IMR-90 (cell line): ENCODE measurements around the gene GPR139. TPM values are rescaled to one million over a fixed set of nuclear protein-coding genes. Genes with fewer than 3 reads are reported as not detected.

Experiments used
- ATAC-seq: fragments of 200-7000 bp; cut with Tn5 transposase; 2 replicates; pipeline ENCODE4 v1.9.1; 2020; ENCODE audit warnings: low read depth, mild to moderate bottlenecking, moderate library complexity
- BruUV-seq: library from RNA; stranded (reverse); fragments of 400-500 nt; replicated peaks from 2 replicates; lab custom pipeline; 2021; lab: Mats Ljungman, UMichigan
- CTCF ChIA-PET: fragments of 300-600 bp; formaldehyde crosslinking; extraction: SDS; loops from one replicate; lab custom pipeline; 2021; ENCODE audit warnings: antibody characterized with exemption; lab: Yijun Ruan, JAX
- POLR2A ChIA-PET: fragments of 300-600 bp; sonication (Branson Sonifier 250); formaldehyde crosslinking; loops from one replicate; lab custom pipeline; 2022; ENCODE audit warnings: antibody characterized with exemption; ENCODE audit not compliant: unreplicated experiment; lab: Charles Lee
- DNase-seq: peaks from one replicate; pipeline ENCODE4 v3.0.0; 2013
- H2AFZ ChIP-seq: replicated peaks from 2 replicates; pipeline ENCODE3; 2013; ENCODE audit warnings: low read length, mild to moderate bottlenecking; ENCODE audit not compliant: poor library complexity
- H2AK5ac ChIP-seq: 2 replicates; pipeline ENCODE4 v1.6.1; 2013; ENCODE audit warnings: low read depth, low read length, inconsistent platforms
- H2AK9ac ChIP-seq: replicated peaks from 2 replicates; pipeline ENCODE3; 2013; ENCODE audit warnings: mild to moderate bottlenecking, low read depth, low read length, moderate library complexity; ENCODE audit not compliant: poor library complexity
- H2BK120ac ChIP-seq: 2 replicates; pipeline ENCODE4 v1.6.1; 2013; ENCODE audit warnings: low read depth, low read length, inconsistent platforms
- H2BK15ac ChIP-seq: 3 replicates; pipeline ENCODE4 v1.6.1; 2013; ENCODE audit warnings: low read depth, low read length, inconsistent platforms
- H2BK20ac ChIP-seq: 2 replicates; pipeline ENCODE4 v1.6.1; 2013; ENCODE audit warnings: low read depth, mild to moderate bottlenecking, inconsistent platforms, low read length, moderate library complexity
- H2BK5ac ChIP-seq: 2 replicates; pipeline ENCODE4 v1.6.1; 2013; ENCODE audit warnings: mild to moderate bottlenecking, low read depth, low read length, inconsistent platforms; ENCODE audit not compliant: poor library complexity, severe bottlenecking
- H3K14ac ChIP-seq: replicated peaks from 2 replicates; pipeline ENCODE4 v1.6.1; 2013; ENCODE audit warnings: low read depth, low read length, inconsistent platforms
- H3K18ac ChIP-seq: 2 replicates; pipeline ENCODE4 v1.6.1; 2013; ENCODE audit warnings: low read depth, low read length, control low read depth
- H3K23ac ChIP-seq: 2 replicates; pipeline ENCODE4 v1.6.1; 2013; ENCODE audit warnings: low read depth, low read length, inconsistent platforms
- H3K27ac ChIP-seq: 2 replicates; pipeline ENCODE4 v1.5.1; 2013; ENCODE audit warnings: mild to moderate bottlenecking, control low read depth, low read length; ENCODE audit not compliant: insufficient read depth
- H3K27me3 ChIP-seq: 2 replicates; pipeline ENCODE4 v1.6.1; 2013; ENCODE audit warnings: low read length; ENCODE audit not compliant: control insufficient read depth, insufficient read depth
- H3K36me3 ChIP-seq: 2 replicates; pipeline ENCODE4 v1.6.1; 2013; ENCODE audit warnings: low read length, mixed read lengths; ENCODE audit not compliant: control insufficient read depth, insufficient read depth
- H3K4ac ChIP-seq: 2 replicates; pipeline ENCODE4 v1.6.1; 2013; ENCODE audit warnings: low read depth, low read length, inconsistent platforms
- H3K4me1 ChIP-seq: 2 replicates; pipeline ENCODE4 v1.6.1; 2013; ENCODE audit warnings: low read length, mixed read lengths; ENCODE audit not compliant: control insufficient read depth, insufficient read depth
- H3K4me2 ChIP-seq: 2 replicates; pipeline ENCODE4 v1.6.1; 2013; ENCODE audit warnings: low read depth, mild to moderate bottlenecking, control low read depth, low read length, moderate library complexity
- H3K4me3 ChIP-seq: 2 replicates; pipeline ENCODE4 v1.5.1; 2013; ENCODE audit warnings: low read depth, mild to moderate bottlenecking, control low read depth, low read length, moderate library complexity; ENCODE audit not compliant: insufficient read depth
- H3K56ac ChIP-seq: 2 replicates; pipeline ENCODE4 v1.6.1; 2013; ENCODE audit warnings: low read length, inconsistent platforms; ENCODE audit not compliant: insufficient read depth; ENCODE audit errors: extremely low read depth
- H3K79me1 ChIP-seq, 2 experiments: 2 replicates each; pipeline ENCODE4 v1.6.1; 2013; ENCODE audit warnings: low read length in 2 of 2, inconsistent platforms in 1 of 2, low read depth in 1 of 2
- H3K9ac ChIP-seq: 2 replicates; pipeline ENCODE4 v1.6.1; 2013; ENCODE audit warnings: low read depth, low read length, control low read depth
- H3K9me1 ChIP-seq: 2 replicates; pipeline ENCODE4 v1.6.1; 2013; ENCODE audit warnings: low read length, inconsistent platforms; ENCODE audit not compliant: insufficient read depth
- H3K9me3 ChIP-seq: 2 replicates; pipeline ENCODE4 v1.6.1; 2013; ENCODE audit warnings: low read length; ENCODE audit not compliant: control insufficient read depth, insufficient read depth
- H4K20me1 ChIP-seq: 2 replicates; pipeline ENCODE4 v1.6.1; 2013; ENCODE audit warnings: low read length, inconsistent platforms; ENCODE audit not compliant: insufficient read depth
- H4K5ac ChIP-seq: 2 replicates; pipeline ENCODE4 v1.6.1; 2013; ENCODE audit warnings: mild to moderate bottlenecking, low read depth, low read length, control low read depth
- H4K8ac ChIP-seq, 2 experiments: 2 replicates each; pipeline ENCODE4 v1.6.1; 2013; ENCODE audit warnings: low read depth in 2 of 2, low read length in 2 of 2, control low read depth in 1 of 2, inconsistent platforms in 1 of 2
- H4K91ac ChIP-seq: 2 replicates; pipeline ENCODE4 v1.6.1; 2013; ENCODE audit warnings: low read depth, low read length, inconsistent platforms; ENCODE audit not compliant: insufficient read depth
- BHLHE40 ChIP-seq: fragments of 150-350 bp; IDR thresholded peaks from 2 replicates; pipeline ENCODE4 v1.6.1; 2016; ENCODE audit warnings: mild to moderate bottlenecking, low read depth, low read length
- CEBPB ChIP-seq: IDR thresholded peaks from 2 replicates; pipeline ENCODE4 v1.6.1; 2012; ENCODE audit warnings: low read depth, low read length, improper control_type of control experiment
- CHD1 ChIP-seq: IDR thresholded peaks from 2 replicates; pipeline ENCODE4 v1.6.1; 2012; ENCODE audit warnings: low read depth, low read length, improper control_type of control experiment
- FOS ChIP-seq: fragments of 150-350 bp; IDR thresholded peaks from 2 replicates; pipeline ENCODE4 v1.6.1; 2016; ENCODE audit warnings: low read depth, low read length
- MAFK ChIP-seq: IDR thresholded peaks from 2 replicates; pipeline ENCODE4 v1.6.1; 2012; ENCODE audit warnings: low read depth, low read length, improper control_type of control experiment
- MAZ ChIP-seq: IDR thresholded peaks from 2 replicates; pipeline ENCODE4 v1.6.1; 2012; ENCODE audit warnings: low read depth, mild to moderate bottlenecking, low read length, improper control_type of control experiment, moderate library complexity, borderline replicate concordance
- MXI1 ChIP-seq: IDR thresholded peaks from 2 replicates; pipeline ENCODE4 v1.6.1; 2012; ENCODE audit warnings: low read depth, mild to moderate bottlenecking, low read length, moderate library complexity, borderline replicate concordance
- POLR2A ChIP-seq: IDR thresholded peaks from 2 replicates; pipeline ENCODE4 v1.6.1; 2012; ENCODE audit warnings: mild to moderate bottlenecking, low read depth, low read length
- RAD21 ChIP-seq: IDR thresholded peaks from 2 replicates; pipeline ENCODE4 v1.6.1; 2012; ENCODE audit warnings: low read length, improper control_type of control experiment
- RCOR1 ChIP-seq: IDR thresholded peaks from 2 replicates; pipeline ENCODE4 v1.6.1; 2012; ENCODE audit warnings: mild to moderate bottlenecking, low read length, improper control_type of control experiment; ENCODE audit not compliant: insufficient replicate concordance
- RFX5 ChIP-seq: IDR thresholded peaks from 2 replicates; pipeline ENCODE4 v1.8.0; 2012; ENCODE audit warnings: low read depth, mild to moderate bottlenecking, low read length, moderate library complexity
- SMC3 ChIP-seq: fragments of 150-350 bp; IDR thresholded peaks from 2 replicates; pipeline ENCODE4 v1.6.1; 2016; ENCODE audit warnings: low read depth, mild to moderate bottlenecking, antibody characterized with exemption, low read length, moderate library complexity
- WGBS, 2 experiments: methylation state at CpG; one replicate each; pipeline versions ENCODE4 v1.1.5 to v1.1.7; 2013; ENCODE audit warnings: missing lambda C conversion rate in 2 of 2; ENCODE audit not compliant: insufficient read length in 1 of 2; ENCODE audit errors: extremely low coverage in 2 of 2; 5-methylcytosine and 5-hydroxymethylcytosine counted together
- dilution Hi-C: fragments of 300-500 bp; cut with HindIII; formaldehyde crosslinking; loops from one replicate; pipeline ENCODE4 v1.14.3; 2018; ENCODE audit warnings: low sequenced_read_pairs; ENCODE audit not compliant: unreplicated experiment
- in situ Hi-C: fragments of 300-500 bp; cut with MboI; formaldehyde crosslinking; loops from 3 replicates; pipeline ENCODE4 v1.14.3; 2019; ENCODE audit warnings: low sequenced_read_pairs, inconsistent platforms, mixed read lengths
- intact Hi-C: fragments of 100-400 bp; cut with micrococcal nuclease; formaldehyde crosslinking; loops from 2 replicates; pipeline ENCODE4 v1.10.0; 2022
- polyA plus RNA-seq, 3 experiments: library from polyadenylated mRNA; depleted of rRNA; stranded (reverse); fragments of >200 nt; gene quantifications; 2 replicates each; pipeline ENCODE4 v1.2.3, GENCODE V29; 2012; ENCODE audit warnings: low replicate concordance in 1 of 3
- total RNA-seq: library from RNA; depleted of rRNA; stranded (reverse); fragments of >200 nt; gene quantifications from 2 replicates; pipeline ENCODE4 v1.2.3, GENCODE V29; 2012
- TF ChIP-seq, protein P1 (sequence below): fragments of 150-350 bp; IDR thresholded peaks from 2 replicates; pipeline ENCODE4 v1.6.1; 2017; ENCODE audit warnings: mild to moderate bottlenecking, antibody characterized with exemption, low read length, low read depth
- TF ChIP-seq, protein P2 (sequence below): fragments of 150-350 bp; IDR thresholded peaks from 2 replicates; pipeline ENCODE4 v1.6.1; 2016; ENCODE audit warnings: low read depth, mild to moderate bottlenecking, low read length, moderate library complexity, borderline replicate concordance
- TF ChIP-seq, protein P3 (sequence below): conservative IDR thresholded peaks from 2 replicates; pipeline ENCODE4 v1.5.1; 2012; ENCODE audit warnings: mild to moderate bottlenecking, low read depth, low read length, improper control_type of control experiment

Gene GPR139
- total and polyA plus RNA-seq, 2 of the 4 experiments (the other 2 are of a cell fraction): not detected

DNA sequence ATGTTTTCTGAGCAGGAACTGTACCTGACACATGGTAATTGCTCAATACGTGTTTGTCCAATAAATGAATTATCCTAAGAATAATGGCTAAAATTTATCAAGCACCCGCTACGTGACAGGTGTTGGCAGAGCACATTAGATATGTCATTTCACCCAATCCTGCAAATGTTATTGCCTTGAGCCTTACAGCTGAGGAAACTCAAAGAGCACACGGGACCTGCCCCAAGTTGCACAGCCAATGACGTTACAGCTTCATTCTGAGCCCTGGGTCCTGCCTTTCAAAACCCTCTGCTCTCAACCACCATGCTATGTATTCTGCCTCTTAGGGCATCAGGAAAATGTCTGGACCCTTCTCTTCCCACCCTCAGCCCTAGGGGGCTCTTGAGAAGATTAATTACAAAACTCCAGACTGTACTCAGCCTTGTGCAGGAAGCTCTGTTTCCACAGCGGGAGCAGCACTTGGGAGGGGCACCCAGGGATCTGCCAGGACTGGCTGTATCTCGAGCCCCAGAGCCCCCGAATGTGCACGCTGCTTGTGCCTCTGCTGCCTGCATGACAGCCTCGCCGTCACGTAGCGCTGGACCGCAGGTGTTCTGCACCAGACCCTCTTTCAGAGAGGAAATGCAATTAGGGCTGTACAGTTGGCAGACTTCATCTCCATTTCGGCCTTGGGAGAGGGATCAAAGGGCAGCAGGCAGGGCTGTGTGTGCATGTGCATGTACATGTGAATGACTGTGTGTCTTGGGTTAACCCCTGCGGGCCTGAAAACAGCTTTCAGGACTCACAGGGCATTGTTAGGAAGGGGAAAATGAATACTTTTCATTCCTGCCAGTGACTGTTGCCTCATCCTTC is 71.6 kb downstream of the GPR139 start:
- H3K4me2 ChIP-seq: no peak overlapping the region
- H2AFZ ChIP-seq: no peak overlapping the region
- no TSS peak for BruUV-seq
- no peak overlapping the region for H2AK9ac ChIP-seq
- POLR2A ChIA-PET: no interaction called here
- no peaks in the 10 kb centered on the region for H3K9me1 ChIP-seq
- H3K79me1 ChIP-seq: no peaks in the 10 kb centered on the region
- H3K9ac ChIP-seq: no peak overlapping the region
- no peak overlapping the region for H3K14ac ChIP-seq
- H3K56ac ChIP-seq: no peak overlapping the region
- no peaks in the 10 kb centered on the region for H3K27me3 ChIP-seq
- H2BK20ac ChIP-seq: no peak overlapping the region
- no peak overlapping the region for H3K4me3 ChIP-seq
- H2BK15ac ChIP-seq: no peak overlapping the region
- DNase-seq (no peak), ATAC-seq (no peak)
- H3K36me3 ChIP-seq: no peaks in the 10 kb centered on the region
- WGBS, 2 experiments: 59% methylated on average over 11 of the region's 16 CpGs; no CpG with 5 or more reads in 1 of the 2 experiments
- no peak overlapping the region for H2BK120ac ChIP-seq
- no peaks in the 10 kb centered on the region; the same call in 1 of the 2 replicates for H3K9me3 ChIP-seq
- no peak overlapping the region for H3K23ac ChIP-seq
- H3K27ac ChIP-seq: no peak overlapping the region
- no peak overlapping the region for H4K5ac ChIP-seq
- CTCF ChIA-PET: no interaction called here
- H2BK5ac ChIP-seq: no peak overlapping the region
- in situ Hi-C loops (no loop called here), dilution Hi-C loops (no loop called here), intact Hi-C loops (no loop called here)
- no peak overlapping the region for H3K18ac ChIP-seq
- H4K8ac ChIP-seq: no peak overlapping the region
- no peak overlapping the region for H3K4ac ChIP-seq
- H2AK5ac ChIP-seq: no peak overlapping the region
- no peak overlapping the region for H4K91ac ChIP-seq
- no peaks in the 10 kb centered on the region for H3K4me1 ChIP-seq
- H4K20me1 ChIP-seq: no peaks in the 10 kb centered on the region
- TF ChIP-seq, protein P1, sequence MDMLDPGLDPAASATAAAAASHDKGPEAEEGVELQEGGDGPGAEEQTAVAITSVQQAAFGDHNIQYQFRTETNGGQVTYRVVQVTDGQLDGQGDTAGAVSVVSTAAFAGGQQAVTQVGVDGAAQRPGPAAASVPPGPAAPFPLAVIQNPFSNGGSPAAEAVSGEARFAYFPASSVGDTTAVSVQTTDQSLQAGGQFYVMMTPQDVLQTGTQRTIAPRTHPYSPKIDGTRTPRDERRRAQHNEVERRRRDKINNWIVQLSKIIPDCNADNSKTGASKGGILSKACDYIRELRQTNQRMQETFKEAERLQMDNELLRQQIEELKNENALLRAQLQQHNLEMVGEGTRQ: no peak
- TF ChIP-seq MAFK (no peak), RAD21 (no peak), RCOR1 (no peak), FOS (no peak), RFX5 (no peak), POLR2A (no peak), SMC3 (no peak), MXI1 (no peak), BHLHE40 (no peak), CHD1 (no peak), MAZ (no peak), CEBPB (no peak)
- TF ChIP-seq, protein P2, sequence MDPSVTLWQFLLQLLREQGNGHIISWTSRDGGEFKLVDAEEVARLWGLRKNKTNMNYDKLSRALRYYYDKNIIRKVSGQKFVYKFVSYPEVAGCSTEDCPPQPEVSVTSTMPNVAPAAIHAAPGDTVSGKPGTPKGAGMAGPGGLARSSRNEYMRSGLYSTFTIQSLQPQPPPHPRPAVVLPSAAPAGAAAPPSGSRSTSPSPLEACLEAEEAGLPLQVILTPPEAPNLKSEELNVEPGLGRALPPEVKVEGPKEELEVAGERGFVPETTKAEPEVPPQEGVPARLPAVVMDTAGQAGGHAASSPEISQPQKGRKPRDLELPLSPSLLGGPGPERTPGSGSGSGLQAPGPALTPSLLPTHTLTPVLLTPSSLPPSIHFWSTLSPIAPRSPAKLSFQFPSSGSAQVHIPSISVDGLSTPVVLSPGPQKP: no peak
- TF ChIP-seq, protein P3, sequence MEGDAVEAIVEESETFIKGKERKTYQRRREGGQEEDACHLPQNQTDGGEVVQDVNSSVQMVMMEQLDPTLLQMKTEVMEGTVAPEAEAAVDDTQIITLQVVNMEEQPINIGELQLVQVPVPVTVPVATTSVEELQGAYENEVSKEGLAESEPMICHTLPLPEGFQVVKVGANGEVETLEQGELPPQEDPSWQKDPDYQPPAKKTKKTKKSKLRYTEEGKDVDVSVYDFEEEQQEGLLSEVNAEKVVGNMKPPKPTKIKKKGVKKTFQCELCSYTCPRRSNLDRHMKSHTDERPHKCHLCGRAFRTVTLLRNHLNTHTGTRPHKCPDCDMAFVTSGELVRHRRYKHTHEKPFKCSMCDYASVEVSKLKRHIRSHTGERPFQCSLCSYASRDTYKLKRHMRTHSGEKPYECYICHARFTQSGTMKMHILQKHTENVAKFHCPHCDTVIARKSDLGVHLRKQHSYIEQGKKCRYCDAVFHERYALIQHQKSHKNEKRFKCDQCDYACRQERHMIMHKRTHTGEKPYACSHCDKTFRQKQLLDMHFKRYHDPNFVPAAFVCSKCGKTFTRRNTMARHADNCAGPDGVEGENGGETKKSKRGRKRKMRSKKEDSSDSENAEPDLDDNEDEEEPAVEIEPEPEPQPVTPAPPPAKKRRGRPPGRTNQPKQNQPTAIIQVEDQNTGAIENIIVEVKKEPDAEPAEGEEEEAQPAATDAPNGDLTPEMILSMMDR: no peak
